ENCODE data around the gene GP1BB. TPM values are rescaled to one million over a fixed set of nuclear protein-coding genes. Genes with fewer than 3 reads are reported as not detected.

The GP1BB gene
- polyA plus RNA-seq, 12 donors = 5.0 to 21.7 (median 11.9) TPM; not detected in 1

DNA sequence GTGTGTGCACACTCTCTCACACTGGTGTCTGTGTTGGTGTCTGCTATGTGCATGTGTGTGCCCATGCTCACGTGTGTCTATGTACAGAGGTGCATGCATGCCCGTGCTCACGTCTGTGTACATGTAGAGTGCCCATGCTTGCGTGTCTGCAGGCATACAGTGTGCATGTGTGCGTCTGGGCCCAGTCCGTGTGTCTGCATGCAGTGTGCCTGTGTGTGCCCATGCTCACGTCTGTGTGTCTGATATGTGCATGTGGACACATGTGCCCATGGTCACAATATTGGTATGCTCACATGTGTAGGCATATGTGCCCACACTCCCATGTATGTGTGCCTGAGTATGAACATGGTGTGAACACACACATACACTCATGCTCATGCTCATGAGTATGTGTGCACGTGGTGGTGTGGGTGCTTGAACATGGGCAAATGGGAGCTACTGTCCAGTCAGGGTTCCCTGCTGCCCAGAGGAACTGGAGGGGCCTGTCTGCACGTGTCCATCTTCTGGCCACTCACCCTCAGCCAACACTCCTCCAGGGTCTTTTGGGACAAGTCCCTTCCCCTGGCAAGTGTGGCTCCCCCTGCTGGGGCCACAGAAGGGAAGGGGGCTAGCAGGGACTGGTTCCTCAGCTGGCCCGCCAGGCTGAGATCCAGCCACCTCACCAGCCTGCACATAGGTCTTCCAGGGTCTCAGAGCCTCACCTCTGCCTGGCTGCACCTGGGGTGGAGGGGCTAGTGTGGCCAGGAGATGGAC, 29.9 kb downstream of the GP1BB start:
- no peak for DNase-seq

GRCh38 chr22:19753996-19754700, 30.8 kb downstream of the GP1BB start:
- no peak for DNase-seq

DNA sequence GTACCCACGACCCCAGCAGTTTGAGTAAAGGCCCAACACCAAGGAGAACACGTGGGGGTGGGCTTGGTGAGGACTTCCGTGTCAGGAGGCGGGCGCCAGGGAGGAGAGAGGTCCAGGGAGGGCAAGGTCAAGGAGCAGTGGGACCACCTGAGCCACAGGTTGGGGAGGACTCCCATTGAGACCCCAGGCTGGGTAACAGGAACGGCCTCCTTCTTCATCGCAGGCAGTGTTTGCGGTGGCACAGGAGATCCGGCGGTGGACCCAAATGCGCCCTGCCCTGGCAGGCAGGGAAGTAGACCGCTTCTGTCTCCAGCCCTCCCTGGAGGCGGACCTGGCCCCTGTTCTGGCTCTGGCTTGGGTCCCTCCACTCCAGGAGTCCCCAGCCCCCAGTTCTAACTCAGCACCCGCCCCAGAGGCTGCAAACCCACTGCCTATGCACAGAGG, 31.4 kb downstream of the GP1BB start:
- DNase-seq = no peak

DNA sequence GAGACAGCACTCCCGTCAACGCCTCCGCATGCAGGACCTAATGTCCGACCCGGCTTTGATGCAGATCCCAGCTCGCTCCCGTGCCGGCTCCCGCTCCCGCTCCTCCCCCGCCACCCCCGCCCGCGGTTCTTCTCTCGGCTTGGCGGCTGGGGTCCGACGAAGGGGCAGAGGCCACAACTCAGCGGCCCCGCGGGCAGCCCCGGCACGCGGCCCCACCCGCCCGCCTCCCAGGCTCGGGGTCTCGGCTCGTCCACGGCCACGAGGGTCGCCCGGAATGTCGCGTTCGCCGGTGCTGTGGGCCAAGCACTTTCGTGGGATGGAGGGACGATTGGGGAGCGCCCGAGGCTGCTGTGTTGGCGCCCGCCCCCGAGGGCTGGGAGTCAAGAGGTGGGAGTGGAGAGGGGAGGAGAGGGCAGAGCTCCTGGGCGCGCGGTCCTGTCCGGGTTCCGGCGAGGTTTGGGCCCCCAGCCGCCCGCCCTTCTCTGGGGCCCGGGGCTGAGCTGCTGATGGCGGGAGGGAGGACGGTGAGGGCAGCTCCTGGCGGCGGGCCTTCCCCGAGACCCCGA, 31.9 kb downstream of the GP1BB start:
- DNase-seq = no peak

DNA sequence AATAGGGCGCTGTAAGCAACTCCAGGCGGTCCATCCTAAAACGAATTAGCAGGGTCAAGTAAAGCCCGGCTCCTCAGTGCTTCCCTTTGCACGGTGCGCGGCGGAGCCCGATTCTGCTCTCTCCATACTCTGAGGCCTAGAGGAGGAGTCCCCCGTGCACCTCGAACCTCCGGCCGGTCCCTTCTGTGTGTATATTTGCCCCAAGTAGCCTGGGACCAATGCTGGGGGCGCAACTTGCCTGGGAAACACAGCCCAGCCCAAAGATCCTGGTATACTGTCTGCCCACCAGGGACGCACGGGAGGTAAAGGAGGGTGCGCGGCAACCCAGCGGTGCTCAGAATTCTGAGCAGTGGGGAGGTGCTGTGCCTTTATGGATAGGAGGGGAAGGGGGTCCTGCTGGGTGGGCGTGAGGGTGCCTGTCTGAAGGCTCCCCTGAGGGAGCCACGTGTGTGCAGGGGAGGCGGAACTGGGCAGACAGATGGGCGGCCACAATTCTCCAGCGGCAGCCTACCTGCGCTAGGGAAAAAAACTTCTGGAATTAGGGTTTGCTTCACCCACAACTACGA, 32.5 kb downstream of the GP1BB start:
- no peak for DNase-seq

DNA sequence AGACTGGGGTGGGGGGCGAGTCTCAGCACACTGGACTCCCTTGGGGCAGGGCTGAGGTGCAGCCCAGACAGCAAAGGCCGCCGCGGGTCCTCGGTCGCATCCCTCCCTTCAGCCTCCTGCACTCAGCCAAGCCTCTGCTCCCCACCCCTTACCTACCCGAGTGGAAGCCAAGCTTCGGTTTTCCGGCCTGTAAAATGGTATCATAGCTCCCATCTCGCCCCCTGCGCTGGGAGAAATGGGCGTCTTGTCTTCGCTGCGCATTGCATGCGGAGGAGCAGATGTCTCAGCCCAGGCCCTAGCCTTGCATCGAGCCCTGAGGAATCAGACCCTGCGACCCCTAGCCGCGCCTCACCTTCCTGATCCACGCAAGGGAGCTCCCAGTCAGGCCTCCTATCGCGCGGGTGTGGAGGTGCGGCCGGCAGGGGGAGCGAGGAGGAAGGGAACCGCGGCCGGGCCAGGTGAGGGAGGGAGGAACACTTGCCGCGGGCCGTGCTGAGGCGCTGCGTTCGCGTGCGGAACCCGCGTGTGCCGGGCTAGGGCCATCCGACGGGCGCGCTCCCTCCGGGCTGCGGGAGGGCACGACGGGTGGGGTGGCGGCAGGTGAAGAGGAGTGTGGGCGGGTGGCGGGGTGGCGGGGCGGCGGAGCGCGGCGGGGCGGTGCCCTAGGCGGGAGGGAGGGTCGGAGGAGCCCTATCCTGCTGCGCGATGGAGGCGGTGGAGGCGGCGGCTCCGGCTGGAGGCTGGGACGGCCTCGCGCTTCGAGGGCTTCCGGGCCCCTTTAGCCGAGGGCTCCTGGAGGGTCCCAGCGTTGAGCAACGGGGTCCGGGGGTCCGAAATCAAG, 33.2 kb downstream of the GP1BB start:
- DNase-seq = no peak

DNA sequence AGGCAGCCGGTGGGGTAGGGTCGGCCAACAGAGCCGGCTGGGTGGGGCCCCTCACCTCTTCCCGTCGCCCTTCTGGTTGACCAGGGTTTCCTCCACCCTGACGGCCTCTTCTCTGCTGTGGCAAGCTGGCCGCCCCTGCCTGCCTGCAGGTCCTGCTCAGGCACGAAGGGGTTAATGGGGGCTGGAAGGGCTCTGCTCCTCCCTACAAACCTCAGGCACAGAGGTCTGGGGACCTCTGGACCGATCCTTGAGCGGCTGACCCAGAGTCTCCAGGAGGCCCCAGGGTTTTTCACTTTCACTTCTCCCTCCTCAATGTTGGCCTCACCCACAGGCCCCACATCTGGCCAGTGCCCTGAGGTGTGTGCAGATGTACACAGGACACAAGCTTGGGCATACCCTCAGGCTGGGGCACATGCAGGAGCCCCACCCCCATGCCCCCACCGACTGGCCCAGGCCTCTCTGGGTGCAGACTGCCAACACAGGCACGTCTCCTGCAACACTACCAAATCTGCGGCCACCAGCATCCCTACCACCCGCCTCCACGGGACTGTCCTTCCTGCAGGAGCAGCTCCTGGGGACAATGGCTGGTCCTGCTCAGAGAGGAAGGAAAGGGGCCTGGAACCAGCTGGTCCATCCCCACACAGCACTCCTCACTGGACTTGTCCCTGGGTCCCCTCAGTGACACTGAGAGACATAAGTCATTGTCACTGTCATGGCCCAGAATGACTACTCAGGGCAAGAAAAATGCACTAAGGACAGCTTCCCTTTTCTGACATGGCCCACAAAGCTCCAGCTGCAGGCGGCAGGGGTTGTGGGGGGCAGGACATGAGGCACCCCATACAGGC, 34.0 kb downstream of the GP1BB start:
- DNase-seq = no peak

DNA sequence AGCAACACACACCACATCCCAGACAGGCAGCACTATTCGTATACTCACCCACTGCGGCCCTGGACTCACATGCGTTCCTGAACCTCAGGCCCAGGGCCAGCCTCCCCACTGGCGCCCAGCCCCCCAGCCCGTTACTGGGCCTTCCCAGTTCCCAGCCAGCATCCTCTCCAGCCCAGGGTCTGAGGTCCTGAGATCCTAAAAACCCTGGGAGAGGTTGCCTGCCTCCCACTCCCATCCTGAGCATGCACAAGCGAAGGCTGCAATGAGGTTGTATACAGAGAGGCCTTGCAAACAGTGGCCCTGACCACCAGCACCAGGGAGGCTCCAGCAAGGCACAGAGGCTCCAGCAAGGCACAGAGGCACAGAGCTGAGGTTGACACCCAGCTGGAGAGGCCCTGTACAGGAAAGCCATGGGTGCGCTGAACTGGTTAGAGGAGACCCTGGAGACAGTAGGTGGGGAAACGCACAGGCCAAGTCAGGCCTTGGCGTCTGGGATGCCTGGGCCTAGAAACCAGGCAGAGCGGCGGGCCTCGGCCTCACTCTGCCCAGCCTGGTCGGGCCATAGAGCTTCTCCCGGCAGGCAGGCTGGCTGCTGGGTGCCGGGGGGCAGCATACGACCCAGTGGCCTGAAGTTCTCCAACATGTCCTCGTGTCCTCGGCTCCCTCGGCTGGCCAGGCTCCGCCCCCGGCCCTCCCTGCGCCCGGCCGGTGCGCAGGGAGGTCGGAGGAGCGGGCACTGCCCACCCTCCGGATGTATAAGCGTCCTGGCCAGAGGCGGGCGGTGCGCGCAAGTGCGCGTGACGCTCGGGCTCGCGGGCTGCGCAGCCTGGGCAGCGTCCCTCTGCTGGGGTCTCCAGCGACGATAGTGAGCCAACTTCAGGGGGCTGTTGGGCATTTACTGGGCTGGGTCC, 34.9 kb downstream of the GP1BB start:
- no peak for DNase-seq

DNA sequence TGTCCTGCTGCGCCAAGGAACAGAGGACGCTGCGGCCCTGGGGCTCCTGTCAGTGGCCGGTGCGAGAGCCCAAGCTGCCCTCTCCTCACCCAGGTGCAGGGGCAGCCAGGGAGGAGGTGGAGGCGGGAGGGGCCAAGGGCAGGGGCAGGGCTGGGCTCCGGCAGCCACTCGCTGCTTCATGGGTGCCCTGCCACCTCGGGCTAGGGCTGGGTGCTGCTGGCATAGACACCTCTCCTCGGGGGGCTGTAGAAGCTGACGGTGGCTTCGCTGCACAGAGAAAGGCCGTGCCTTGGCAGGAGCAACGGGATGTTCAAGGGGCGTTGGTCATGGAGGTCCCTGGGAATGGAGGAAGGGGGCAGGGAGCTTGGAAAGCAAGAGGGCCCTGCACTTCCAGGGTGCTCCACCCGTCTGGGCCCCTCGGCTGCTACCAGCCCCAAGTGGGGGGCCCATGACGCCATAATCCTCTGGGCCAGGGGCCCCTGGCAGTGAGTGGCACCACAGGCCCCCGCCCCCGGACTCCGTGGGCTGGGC, 35.6 kb downstream of the GP1BB start:
- no peak for DNase-seq

- DNase-seq = no peak
Observed at GRCh38 chr22:19759427-19760057, 36.2 kb downstream of the GP1BB start.

DNA sequence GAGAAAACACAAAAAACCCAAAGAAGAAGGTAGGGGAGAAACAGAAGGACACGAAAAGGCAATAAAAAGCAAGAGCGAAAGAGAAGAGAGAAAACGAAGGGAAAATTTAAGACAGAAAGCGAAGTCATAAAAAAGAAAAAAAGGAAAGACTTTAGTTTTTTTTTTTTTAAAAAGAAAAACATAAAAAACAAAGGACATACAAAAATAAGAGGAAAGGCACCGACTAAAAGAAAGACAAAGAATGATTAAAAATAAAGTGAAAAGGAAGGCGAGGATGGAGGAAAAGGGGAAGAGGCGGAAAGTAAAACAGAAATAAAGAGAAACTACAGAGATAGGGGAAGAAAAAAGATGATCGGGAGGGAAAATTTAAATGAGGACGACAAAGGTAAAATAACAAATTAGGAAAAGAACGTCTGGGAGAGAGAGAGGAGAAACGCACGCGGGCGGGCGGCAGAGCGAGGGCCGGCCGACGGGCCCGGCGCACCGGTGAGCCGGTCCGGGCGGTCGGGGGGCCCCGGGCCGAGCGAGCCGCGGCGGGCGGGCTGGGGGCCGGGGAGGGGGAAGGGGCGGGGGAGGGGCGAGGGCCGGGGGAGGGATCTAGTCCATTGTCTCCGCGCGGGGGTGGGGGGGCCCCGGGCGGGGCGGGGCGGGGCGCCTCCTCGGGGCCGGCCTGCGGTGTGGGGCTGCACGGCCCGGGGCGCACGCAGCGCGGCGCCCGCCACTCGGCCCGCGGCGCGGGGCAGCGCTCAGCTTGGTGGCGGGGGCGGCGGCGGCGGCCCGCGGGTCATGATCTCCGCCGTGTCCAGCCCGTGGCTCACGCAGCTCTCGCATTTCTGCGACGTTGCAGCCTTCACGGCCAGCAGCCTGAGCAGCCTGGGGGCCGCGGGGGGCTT, 37.0 kb downstream of the GP1BB start, which contains the start of gene TBX1:
Gene TBX1 (plus strand): TSS at position 721 of the 893 bp plus-strand sequence. CDS start 66 bp downstream, at position 787.
- DNase-seq = no peak

- no peak for DNase-seq
Observed at GRCh38 chr22:19760951-19761724, 37.8 kb downstream of the GP1BB start.

DNA sequence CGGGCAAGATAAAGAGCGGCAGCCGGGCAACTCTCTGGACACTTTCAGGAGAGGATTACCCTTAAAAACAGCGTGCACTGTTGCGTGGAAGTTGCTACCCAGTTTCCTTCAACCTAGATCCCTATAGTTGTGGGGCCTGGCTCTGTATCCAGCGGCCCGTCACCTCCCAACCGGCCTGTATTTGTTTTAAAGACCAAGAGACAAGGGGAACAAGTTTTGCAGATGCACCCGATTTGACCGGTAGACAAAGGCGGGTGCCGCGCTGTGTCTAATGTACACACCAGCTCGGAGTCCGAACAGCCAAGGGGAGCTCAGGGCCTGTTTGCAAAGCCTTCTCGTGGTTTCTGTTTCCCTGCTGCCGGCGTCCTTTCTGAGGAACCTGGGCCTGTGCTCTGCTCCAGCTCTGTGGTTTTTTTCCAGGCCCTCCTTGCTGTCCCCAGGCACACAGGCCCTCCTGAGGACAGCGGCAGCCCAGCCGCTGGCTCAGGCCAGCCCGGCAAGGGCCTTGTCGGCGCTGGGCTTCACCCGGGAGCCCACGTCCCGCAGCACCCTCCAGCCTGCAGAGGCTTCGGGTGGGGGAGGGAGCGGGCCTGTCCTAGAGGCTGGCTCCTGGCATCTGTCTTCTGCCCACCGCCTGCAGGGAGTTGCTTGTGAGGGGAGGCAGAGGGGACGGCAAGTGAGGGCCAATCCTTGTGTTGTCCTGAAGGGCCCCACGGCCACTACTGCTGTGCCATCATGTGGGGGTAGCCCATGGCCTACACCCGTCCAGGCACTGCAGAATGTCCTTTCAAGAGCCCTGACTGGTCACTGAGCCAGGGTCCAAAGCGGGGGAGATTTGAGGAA, 38.6 kb downstream of the GP1BB start:
- DNase-seq = no peak

DNA sequence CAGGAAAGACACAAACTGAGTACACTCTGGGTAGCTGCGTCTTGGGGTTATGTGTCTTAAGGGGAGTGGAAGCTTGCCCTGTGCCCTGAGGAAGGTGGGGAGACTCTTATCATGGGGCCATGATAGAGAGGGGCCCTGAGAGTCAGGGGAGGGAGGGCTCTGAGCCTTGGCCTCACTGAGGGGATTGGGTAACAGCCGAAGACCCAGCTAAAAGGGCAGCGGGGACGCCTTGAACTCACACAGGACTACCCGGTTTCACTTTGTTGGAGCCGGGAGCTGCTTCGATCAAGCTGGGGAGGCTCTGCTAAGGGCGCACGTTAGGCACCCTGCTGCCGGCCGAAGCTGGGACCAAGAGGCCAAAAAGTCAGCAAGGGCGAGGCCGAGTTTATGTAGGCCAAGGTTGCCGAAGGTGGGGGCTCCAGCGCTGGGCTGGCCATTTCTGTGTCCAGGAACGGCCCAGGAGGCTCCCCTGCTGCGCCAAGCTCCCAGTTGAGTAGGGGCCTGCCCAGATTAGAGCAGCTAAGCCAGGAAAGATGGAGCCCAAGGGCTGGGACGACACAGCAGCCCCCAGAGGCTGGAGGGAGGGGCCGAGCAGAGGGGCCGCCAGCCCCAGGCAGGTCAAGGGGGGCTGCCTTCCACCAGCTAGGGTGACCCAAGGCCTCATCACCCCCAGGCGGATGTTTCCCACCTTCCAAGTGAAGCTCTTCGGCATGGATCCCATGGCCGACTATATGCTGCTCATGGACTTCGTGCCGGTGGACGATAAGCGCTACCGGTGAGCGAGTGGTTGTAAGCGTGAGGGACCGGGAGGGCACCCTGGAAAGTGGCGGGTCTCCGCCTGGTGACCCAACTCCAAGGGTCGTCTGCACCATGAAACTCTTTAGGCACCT, 39.5 kb downstream of the GP1BB start:
- no peak for DNase-seq
